ENCODE measurements around the gene EIF2AK2.
A peak's percentile ranks its signal among the peaks of the same experiment; 100 is the strongest.

Gene EIF2AK2

DNA sequence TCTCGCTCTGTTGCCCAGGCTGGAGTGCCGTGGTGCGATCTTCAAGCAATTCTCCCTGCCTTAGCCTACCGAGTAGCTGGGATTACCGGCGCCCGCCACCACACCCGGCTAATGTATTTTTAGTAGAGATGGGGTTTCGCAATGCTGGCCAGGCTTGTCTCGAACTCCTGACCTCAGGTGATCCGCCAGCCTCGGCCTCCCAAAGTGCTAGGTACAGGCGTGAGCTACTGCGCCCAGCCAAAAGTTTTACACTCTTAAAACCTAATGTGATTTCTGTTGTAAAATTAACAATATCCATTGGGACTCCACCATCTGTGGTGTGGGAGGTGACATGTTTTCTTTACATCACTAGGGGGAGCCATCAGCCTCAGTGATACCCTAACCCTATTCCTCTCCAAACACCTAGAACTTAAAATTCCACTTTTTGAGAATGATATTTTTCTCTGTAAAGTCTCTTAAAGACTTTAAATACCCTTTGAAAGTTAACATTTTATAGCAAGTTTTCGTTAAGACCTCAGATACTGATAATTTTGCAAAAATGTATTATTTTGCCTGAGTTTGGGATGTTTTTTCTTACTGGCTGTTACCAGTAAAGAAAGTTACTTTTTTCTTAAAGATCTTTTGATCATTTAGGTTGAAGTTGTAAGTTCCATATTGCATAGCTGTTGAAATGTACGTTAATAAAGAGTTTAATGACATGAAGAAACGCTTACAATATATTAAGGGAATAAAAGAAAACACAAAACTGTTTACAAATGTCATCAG, 11.6 kb upstream of the EIF2AK2 start:
- no peak for DNase-seq (ENCODE audit: low read depth)
- TF ChIP-seq, protein P1, sequence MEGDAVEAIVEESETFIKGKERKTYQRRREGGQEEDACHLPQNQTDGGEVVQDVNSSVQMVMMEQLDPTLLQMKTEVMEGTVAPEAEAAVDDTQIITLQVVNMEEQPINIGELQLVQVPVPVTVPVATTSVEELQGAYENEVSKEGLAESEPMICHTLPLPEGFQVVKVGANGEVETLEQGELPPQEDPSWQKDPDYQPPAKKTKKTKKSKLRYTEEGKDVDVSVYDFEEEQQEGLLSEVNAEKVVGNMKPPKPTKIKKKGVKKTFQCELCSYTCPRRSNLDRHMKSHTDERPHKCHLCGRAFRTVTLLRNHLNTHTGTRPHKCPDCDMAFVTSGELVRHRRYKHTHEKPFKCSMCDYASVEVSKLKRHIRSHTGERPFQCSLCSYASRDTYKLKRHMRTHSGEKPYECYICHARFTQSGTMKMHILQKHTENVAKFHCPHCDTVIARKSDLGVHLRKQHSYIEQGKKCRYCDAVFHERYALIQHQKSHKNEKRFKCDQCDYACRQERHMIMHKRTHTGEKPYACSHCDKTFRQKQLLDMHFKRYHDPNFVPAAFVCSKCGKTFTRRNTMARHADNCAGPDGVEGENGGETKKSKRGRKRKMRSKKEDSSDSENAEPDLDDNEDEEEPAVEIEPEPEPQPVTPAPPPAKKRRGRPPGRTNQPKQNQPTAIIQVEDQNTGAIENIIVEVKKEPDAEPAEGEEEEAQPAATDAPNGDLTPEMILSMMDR (IDR thresholded peaks at IDR 0.05; ENCODE audit: control insufficient read depth, insufficient read depth, low read depth, low read length, missing control alignments), result peak; percentile 68
- H3K4me3 ChIP-seq (ENCODE audit: control insufficient read depth, low read depth, low read length), result no peak overlapping the region

- DNase-seq (ENCODE audit: low read depth), result no peak
- TF ChIP-seq, protein P1 (IDR thresholded peaks at IDR 0.05; ENCODE audit: control insufficient read depth, insufficient read depth, low read depth, low read length, missing control alignments), result no peak
- no peak overlapping the region for H3K4me3 ChIP-seq (ENCODE audit: control insufficient read depth, low read depth, low read length)
Observed at GRCh38 chr2:37167636-37168180, 10.9 kb upstream of the EIF2AK2 start.

GRCh38 chr2:37164757-37165156, 8.0 kb upstream of the EIF2AK2 start:
- no peak for DNase-seq (ENCODE audit: low read depth)
- TF ChIP-seq, protein P1 (IDR thresholded peaks at IDR 0.05; ENCODE audit: control insufficient read depth, insufficient read depth, low read depth, low read length, missing control alignments), result no peak

GRCh38 chr2:37156071-37156856, 516 bp downstream of the EIF2AK2 start:
- TF ChIP-seq, protein P1 (IDR thresholded peaks at IDR 0.05; ENCODE audit: control insufficient read depth, insufficient read depth, low read depth, low read length, missing control alignments), result no peak
- H3K4me3 ChIP-seq (ENCODE audit: control insufficient read depth, low read depth, low read length), result peak overlapping the region; percentile 81
- DNase-seq (ENCODE audit: low read depth), result peak; percentile 16

More at GRCh38 chr2:37164757-37165156, 8.0 kb upstream of the EIF2AK2 start:
- H3K4me3 ChIP-seq (ENCODE audit: control insufficient read depth, low read depth, low read length), result no peak overlapping the region

GRCh38 chr2:37154785-37155184, 2.0 kb downstream of the EIF2AK2 start:
- TF ChIP-seq, protein P1 (IDR thresholded peaks at IDR 0.05; ENCODE audit: control insufficient read depth, insufficient read depth, low read depth, low read length, missing control alignments), result no peak
- no peak for DNase-seq (ENCODE audit: low read depth)
- no peak overlapping the region for H3K4me3 ChIP-seq (ENCODE audit: control insufficient read depth, low read depth, low read length)

DNA sequence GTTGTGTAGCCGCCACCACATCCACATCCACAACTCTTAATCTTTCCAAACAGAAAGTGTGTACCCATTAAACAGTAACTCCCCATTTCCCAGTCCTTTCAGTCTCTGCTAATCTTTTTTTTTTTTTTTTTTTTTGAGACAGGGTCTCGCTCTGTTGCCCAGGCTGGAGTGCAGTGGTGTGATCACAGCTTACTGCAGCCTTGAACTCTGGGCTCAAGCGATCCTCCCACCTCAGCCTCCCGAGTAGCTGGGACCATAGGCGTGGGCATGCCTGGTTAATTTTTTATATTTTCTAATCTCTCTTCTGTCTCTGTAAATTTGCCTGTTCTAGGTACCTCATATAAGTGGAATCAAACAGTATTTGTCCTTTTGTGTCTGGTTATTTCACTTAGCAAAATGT, 3.6 kb downstream of the EIF2AK2 start:
- TF ChIP-seq, protein P1 (IDR thresholded peaks at IDR 0.05; ENCODE audit: control insufficient read depth, insufficient read depth, low read depth, low read length, missing control alignments), result no peak
- no peak overlapping the region for H3K4me3 ChIP-seq (ENCODE audit: control insufficient read depth, low read depth, low read length)
- no peak for DNase-seq (ENCODE audit: low read depth)
